ENCODE data around the gene TRABD. TPM values are rescaled to one million over a fixed set of nuclear protein-coding genes. Genes with fewer than 3 reads are reported as not detected.
"Not testable (repeated sequence)": the region's sequence is repeated elsewhere in the genome, so short reads cannot be mapped to it uniquely, and the experiment has no call there.

The TRABD gene
- total RNA-seq, 1 donor from 2014 or later = 37.4 TPM

DNA sequence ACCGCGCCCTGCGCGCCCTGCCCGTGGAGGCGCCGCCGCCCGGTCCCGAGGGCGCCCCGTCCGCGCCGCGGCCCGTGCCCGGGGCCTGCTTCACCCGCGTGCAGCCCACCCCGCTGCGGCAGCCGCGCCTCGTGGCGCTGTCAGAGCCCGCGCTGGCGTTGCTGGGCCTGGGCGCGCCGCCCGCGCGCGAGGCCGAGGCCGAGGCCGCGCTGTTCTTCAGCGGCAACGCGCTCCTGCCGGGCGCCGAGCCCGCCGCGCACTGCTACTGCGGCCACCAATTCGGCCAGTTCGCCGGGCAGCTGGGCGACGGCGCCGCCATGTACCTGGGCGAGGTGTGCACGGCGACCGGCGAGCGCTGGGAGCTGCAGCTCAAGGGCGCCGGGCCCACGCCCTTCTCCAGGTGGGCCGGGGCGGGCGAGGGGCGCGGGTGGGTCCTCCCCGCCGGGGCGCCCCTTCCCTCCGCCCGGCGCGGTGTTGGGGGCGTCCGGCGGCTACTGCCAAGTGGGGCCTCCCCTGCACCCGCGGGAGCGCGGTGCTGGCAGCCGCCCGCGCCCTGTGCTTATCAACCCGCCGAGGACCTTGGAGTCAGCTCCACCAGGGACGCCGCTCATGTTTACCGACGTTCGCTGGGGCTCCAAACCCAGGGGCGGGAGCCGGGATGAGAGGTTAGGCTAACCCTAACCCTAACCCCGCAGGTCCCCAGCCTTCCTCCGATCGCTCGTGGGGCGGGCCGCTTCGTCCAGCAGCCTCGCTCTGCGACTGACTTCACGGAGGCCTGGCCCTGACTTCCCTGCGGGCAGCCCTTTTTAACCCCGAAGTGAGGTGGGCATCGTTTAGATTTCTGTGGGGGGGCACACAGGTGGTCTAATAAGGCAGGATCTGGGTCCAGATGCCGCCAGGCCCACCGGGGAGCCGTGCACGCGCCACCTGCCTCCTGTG is 15.7 kb downstream of the TRABD start:
- DNase-seq (ENCODE audit: low read depth) = no peak

- DNase-seq (ENCODE audit: low read depth) = peak; percentile 9
These were observed 16.5 kb downstream of the TRABD start for GRCh38 chr22:50202130-50202666.

DNA sequence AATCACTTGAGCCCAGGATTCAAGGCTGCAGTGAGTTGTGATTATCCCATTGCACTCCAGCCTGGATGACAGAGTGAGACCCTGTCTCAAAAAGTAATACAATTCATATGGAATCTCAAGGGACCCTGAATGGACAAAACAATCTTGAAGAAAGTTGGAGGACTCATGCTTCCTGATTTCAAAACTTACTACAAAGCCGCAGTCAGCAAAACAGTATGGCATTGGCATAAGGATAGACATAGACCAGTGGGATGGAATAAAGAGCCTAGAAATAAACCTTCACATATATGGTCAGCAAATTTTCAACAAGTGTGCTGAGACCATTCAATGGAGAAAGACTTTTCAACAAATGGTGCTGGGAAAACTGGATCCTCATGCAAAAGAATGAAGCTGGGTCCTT is 17.6 kb downstream of the TRABD start:
- DNase-seq (ENCODE audit: low read depth) = no peak

GRCh38 chr22:50204571-50204970 is 18.9 kb downstream of the TRABD start:
- no peak for DNase-seq (ENCODE audit: low read depth)

GRCh38 chr22:50204998-50205397 is 19.3 kb downstream of the TRABD start:
- DNase-seq (ENCODE audit: low read depth) = not testable (repeated sequence)

DNA sequence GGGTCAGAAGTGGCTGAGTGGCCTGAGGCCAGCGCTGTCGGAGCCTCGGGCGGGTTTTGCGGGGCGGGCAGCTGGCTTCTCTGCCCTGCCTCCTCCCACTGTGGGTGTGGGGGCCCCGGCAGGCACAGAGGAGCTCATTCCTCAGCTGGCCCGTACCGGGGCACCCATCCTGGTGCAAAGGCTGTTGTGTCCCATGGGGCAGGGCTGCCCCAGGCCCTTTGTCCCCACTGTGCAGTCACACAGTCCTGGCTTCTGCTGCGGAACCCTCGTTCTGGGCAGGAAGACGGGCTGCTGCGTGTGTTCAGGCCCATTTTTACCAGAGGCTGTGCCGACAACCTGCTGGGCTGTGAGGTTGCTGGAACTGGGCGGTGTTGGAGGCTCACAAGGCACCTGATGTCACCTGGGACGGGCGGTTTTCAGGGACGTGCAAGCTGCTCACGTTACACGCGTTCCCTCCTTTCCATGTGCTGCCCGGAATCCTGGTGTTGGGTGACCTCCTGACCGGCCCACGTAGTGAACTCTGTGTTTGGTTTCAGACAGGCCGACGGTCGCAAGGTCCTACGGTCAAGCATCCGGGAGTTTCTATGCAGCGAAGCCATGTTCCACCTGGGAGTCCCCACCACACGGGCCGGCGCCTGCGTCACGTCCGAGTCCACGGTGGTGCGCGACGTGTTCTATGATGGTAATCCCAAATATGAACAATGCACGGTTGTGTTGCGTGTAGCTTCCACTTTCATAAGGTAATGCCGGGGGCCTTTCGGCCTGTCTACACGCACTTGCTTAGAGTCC is 20.3 kb downstream of the TRABD start:
- DNase-seq (ENCODE audit: low read depth) = no peak

- peak; percentile 11 for DNase-seq (ENCODE audit: low read depth)
These were observed 20.9 kb downstream of the TRABD start for GRCh38 chr22:50206599-50206998.

DNA sequence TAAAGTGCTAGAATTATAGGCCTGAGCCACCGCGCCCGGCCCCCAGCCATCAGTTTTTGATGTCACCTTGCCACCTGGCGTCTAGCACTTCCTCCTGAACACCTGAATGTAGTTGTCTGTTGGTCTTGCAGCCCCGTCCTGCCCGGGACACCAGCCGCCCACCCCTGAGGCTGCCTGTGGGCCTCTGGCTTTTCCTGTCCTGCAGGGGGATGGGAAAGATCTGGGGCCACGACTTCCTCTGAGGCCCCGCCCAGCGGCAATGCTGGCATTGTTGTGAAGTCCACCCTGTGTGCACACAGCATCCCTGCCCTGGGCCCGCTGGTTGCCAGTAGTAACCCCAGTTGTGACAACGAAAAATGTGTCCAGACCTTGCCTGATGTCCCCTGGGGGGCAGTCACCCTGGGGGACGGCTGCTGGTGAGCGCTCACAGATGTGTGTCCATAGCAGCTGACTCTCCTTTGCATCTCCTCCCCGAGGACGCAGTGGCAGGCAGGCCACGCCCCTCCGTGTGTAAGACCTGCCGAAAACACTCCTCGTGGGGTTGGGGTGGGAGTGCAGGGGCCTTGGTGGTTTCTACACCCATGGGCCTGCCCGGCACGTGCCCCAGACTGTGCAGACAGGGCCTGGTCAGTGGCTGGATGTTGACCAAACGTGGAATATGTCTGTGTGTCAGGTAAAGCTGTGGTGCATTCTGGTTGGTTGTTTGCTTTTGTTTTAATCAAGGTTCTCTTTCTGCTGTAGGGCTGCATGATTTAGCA is 21.8 kb downstream of the TRABD start:
- DNase-seq (ENCODE audit: low read depth) = no peak

- DNase-seq (ENCODE audit: low read depth) = no peak
These were observed 22.8 kb downstream of the TRABD start for GRCh38 chr22:50208430-50208938.

GRCh38 chr22:50208939-50209892 is 23.5 kb downstream of the TRABD start:
- DNase-seq (ENCODE audit: low read depth) = no peak

- DNase-seq (ENCODE audit: low read depth) = peak; percentile 34
These were observed 24.2 kb downstream of the TRABD start for GRCh38 chr22:50209893-50210292.

DNA sequence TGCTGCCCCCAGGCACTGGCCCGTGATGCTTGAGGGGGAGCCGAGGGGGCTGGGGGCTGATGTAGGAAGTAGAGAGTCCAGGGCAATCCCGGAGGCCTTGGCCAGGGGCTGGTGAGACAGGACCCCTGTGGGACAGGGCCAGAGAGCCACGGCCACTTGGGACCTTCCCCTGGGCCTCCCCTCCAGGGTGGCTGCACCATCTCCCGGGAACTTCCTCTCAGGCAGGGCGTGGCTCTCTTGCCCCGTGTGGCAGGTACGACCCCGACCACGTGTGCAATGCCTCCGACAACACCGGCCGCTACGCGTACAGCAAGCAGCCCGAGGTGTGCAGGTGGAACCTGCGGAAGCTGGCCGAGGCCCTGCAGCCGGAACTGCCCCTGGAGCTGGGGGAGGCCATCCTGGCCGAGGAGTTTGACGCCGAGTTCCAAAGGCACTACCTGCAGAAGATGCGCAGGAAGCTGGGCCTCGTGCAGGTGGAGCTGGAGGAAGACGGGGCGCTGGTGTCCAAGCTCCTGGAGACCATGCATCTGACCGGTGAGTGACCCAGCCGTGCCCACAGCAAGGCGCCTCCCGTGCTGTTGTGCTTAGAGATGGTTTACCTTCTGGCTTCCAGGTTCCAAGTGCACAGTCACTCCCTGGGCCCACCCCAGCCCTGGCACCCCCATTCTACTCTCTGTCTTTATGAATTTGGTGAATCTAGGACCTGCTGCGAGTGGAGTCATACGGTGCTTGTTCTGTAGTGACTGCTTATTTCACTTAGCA is 24.8 kb downstream of the TRABD start:
- DNase-seq (ENCODE audit: low read depth) = no peak

GRCh38 chr22:50211147-50211546 is 25.4 kb downstream of the TRABD start:
- no peak for DNase-seq (ENCODE audit: low read depth)

DNA sequence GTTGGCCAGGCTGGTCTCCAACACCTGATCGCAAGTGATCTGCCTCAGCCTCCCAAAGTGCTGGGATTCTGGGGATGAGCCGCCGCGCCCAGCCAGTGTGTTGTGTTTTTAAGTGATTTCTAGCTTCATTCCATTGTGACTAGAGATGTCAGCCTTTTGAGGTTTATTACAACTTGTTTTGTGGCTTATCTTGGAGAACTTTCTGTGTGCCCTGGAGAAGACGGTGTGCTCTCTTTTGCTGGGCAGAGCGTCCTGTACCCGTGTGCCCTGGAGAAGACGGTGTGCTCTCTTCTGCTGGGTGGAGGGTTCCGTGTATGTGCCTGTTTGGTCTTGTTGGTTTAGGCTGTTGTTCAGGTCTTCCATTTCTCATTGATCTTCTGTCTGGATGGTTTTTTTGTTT is 27.6 kb downstream of the TRABD start:
- DNase-seq (ENCODE audit: low read depth) = no peak

DNA sequence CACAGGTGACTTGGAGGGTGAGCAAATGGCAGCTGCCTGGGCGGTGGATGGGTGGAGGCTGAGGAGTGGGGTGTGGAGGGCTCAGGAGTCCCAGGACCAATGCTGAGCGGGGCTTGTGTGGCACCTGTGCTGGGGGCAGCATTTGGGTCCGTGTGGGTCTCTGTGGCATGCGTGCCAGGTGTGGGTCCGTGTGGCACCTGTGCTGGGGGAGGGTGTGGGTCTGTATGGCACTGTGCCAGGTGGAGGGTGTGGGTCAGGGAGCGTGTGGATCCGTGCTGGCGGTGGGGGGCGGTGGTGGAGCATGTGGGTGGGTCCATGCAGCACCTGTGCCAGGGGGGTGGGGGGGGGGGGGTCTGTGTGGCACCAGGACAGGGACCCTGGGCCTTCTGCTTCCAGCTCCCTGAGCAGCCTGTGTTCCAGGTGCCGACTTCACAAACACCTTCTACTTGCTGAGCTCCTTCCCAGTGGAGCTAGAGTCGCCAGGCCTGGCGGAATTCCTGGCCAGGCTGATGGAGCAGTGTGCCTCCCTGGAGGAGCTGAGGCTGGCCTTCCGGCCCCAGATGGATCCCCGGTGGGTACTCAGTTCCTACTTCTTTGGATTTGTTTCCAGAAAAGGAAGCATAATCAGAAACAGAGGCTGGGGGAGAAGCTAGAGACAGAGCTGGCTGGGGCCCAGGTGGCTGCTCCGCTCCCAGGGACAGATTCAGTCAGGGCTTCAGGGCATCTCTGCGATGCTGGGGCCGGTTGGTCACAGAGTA is 29.8 kb downstream of the TRABD start:
- no peak for DNase-seq (ENCODE audit: low read depth)

DNA sequence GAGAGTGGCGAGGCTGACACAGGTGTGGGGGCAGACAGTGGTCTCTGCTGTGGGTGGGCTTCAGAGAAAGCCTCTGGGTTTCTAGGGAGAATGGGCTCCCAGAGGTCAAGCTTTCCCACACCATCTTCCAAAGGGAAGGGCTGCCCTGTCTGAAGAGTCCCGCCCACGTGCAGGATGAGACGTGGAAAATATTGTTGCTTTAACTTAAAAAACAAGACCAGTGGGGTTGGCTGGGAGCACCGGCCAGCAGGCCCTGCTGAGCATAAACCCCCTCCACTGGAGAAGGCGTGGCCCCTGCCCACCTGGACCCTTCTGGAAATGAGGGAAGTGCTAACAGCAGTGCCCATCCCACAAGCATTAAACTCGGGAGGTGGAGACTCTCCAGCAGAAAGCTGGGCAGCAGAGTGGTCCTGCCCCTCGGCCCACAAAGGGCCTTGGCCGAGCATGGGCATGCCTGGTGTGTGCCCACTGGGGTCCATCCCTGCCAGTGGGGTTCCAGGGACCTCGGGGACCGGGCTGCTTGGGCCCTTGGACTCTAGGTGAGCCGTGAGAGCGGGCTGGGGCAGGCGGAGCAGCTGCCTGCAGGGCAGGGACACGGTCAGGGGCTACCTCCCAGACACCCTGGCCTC is 30.5 kb downstream of the TRABD start:
- no peak for DNase-seq (ENCODE audit: low read depth)

DNA sequence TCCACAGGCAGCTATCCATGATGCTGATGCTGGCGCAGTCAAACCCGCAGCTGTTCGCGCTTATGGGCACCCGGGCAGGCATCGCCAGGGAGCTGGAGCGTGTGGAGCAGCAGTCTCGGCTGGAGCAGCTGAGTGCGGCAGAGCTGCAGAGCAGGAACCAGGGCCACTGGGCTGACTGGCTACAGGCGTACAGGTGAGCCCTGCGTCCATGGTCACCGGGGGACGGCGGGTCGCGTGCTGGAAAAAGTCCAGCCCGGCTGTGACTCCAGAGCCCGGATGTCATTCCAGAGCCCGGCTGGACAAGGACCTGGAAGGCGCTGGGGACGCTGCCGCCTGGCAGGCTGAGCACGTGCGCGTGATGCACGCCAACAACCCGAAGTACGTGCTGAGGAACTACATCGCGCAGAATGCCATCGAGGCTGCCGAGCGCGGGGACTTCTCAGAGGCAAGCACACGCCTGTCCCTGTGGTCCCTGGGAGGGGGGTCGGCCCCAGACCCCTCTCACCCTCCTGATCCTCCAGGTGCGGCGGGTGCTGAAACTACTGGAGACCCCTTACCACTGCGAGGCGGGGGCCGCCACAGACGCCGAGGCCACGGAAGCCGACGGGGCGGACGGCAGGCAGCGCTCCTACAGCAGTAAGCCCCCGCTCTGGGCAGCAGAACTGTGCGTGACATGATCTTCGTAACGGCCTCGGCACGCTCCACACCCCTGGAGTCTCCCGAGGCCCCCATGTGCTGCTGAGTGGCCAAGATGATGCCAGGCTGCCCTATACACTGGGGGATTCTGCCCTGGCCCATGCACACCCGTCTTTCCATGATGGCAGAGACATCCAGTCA is 31.2 kb downstream of the TRABD start:
- DNase-seq (ENCODE audit: low read depth) = no peak

Measured in renal cortical epithelial cell (primary cell).